Uterus (tissue), 2 donors: ENCODE measurements around the gene ASCC2.

Experiments
- CTCF ChIP-seq, 4 experiments: fragments of 200-600 bp in 2 of 4; fragments of 450-650 bp in 2 of 4; sonication (generic) in 2 of 4; IDR thresholded peaks; one replicate each; pipeline ENCODE4 v1.5.1; 2016 to 2019; ENCODE audit warnings: antibody characterized with exemption in 4 of 4, mild to moderate bottlenecking in 2 of 4, moderate library complexity in 1 of 4
- POLR2A ChIP-seq, 2 donors: fragments of 450-650 bp; IDR thresholded peaks; one replicate each; pipeline ENCODE4 v1.6.1; 2016; ENCODE audit warnings: antibody characterized with exemption in 2 of 2, mild to moderate bottlenecking in 1 of 2, moderate library complexity in 1 of 2

- no peak for TF ChIP-seq CTCF (IDR thresholded peaks at IDR 0.05)
- no peak for TF ChIP-seq POLR2A (IDR thresholded peaks at IDR 0.05)
Measured at GRCh38 chr22:29838599-29838956, 504 bp upstream of the ASCC2 start.
